HepG2 (cell line): ENCODE measurements around the gene IGSF8. TPM values are rescaled to one million over a fixed set of nuclear protein-coding genes. Genes with fewer than 3 reads are reported as not detected.
A peak's percentile ranks its signal among the peaks of the same experiment; 100 is the strongest.

Source experiments
- AKAP8 ChIP-seq: sonication (generic); formaldehyde crosslinking; IDR thresholded peaks from 2 replicates; pipeline ENCODE4 v1.5.1; 2020; ENCODE audit warnings: mild to moderate bottlenecking, missing genetic modification reagents
- CENPX ChIP-seq: sonication (generic); formaldehyde crosslinking; IDR thresholded peaks from 2 replicates; pipeline ENCODE4 v1.9.0; 2021; ENCODE audit warnings: mild to moderate bottlenecking, missing genetic modification reagents, moderate library complexity
- DR1 ChIP-seq: sonication (generic); formaldehyde crosslinking; IDR thresholded peaks from 2 replicates; pipeline ENCODE4 v1.8.0; 2021; ENCODE audit warnings: mild to moderate bottlenecking, missing genetic modification reagents, inconsistent platforms
- IKZF4 ChIP-seq: sonication (generic); formaldehyde crosslinking; IDR thresholded peaks from 2 replicates; pipeline ENCODE4 v1.5.1; 2020; ENCODE audit warnings: borderline replicate concordance, mild to moderate bottlenecking, low read depth, missing genetic modification reagents; ENCODE audit errors: not compliant biosample characterization
- KLF12 ChIP-seq: sonication (generic); formaldehyde crosslinking; IDR thresholded peaks from 2 replicates; pipeline ENCODE4 v1.4.0; 2020; ENCODE audit warnings: missing genetic modification reagents, borderline replicate concordance
- POGZ ChIP-seq: sonication (generic); formaldehyde crosslinking; IDR thresholded peaks from 2 replicates; pipeline ENCODE4 v1.4.0; 2020; ENCODE audit warnings: mild to moderate bottlenecking, missing genetic modification reagents
- POLR2G ChIP-seq: fragments of 200-400 bp; formaldehyde crosslinking; IDR thresholded peaks from 2 replicates; pipeline ENCODE4 v1.6.1; 2018; ENCODE audit warnings: mild to moderate bottlenecking, low read depth, low read length, moderate library complexity
- RXRA ChIP-seq: sonication (generic); formaldehyde crosslinking; IDR thresholded peaks from 2 replicates; pipeline ENCODE4 v1.5.1; 2020; ENCODE audit warnings: missing genetic modification reagents
- YEATS4 ChIP-seq: sonication (generic); formaldehyde crosslinking; IDR thresholded peaks from 2 replicates; pipeline ENCODE4 v1.4.0; 2020; ENCODE audit warnings: missing genetic modification reagents, borderline replicate concordance
- ZNF563 ChIP-seq: sonication (generic); formaldehyde crosslinking; IDR thresholded peaks from 2 replicates; pipeline ENCODE4 v1.8.0; 2022; ENCODE audit warnings: mild to moderate bottlenecking, moderate library complexity, missing genetic modification reagents
- ZNF572 ChIP-seq: sonication (generic); formaldehyde crosslinking; IDR thresholded peaks from 2 replicates; pipeline ENCODE4 v1.5.1; 2020; ENCODE audit warnings: mild to moderate bottlenecking, missing genetic modification reagents
- ZNF598 ChIP-seq: sonication (generic); formaldehyde crosslinking; IDR thresholded peaks from 2 replicates; pipeline ENCODE4 v1.5.1; 2020; ENCODE audit warnings: mild to moderate bottlenecking, missing genetic modification reagents, borderline replicate concordance
- ZNF709 ChIP-seq: sonication (generic); formaldehyde crosslinking; IDR thresholded peaks from 2 replicates; pipeline ENCODE4 v1.5.0; 2020; ENCODE audit warnings: mild to moderate bottlenecking, missing genetic modification reagents
- ZNF790 ChIP-seq: sonication (generic); formaldehyde crosslinking; IDR thresholded peaks from 2 replicates; pipeline ENCODE4 v1.8.0; 2022; ENCODE audit warnings: missing genetic modification reagents, mild to moderate bottlenecking, borderline replicate concordance
- polyA plus RNA-seq, 8 experiments: library from polyadenylated mRNA; depleted of rRNA in 3 of 8; stranded (reverse) in 7 of 8; unstranded in 1 of 8; fragments of >200 nt; fragmentation: Illumina TruSeq in 4 of 8; extraction: Trizol in 4 of 8; gene quantifications; 2 replicates each; pipeline versions ENCODE4 v1.2.1 to v1.2.3, GENCODE V29; 2011 to 2016; ENCODE audit warnings: low read depth in 4 of 8, missing spikeins in 1 of 8, mixed read lengths in 1 of 8; ENCODE audit not compliant: insufficient read depth in 1 of 8
- total RNA-seq, 5 experiments: library from RNA; depleted of rRNA; stranded (reverse); fragments of >200 nt; fragmentation: Illumina TruSeq; extraction: Trizol; gene quantifications; 2 replicates each; pipeline ENCODE4 v1.2.3, GENCODE V29; 2016; ENCODE audit warnings: low read depth in 1 of 5
- TF ChIP-seq, protein P1 (sequence below): sonication (generic); formaldehyde crosslinking; IDR thresholded peaks from 2 replicates; pipeline ENCODE4 v1.4.0; 2020; ENCODE audit warnings: mild to moderate bottlenecking, missing genetic modification reagents, borderline replicate concordance
- TF ChIP-seq, protein P2 (sequence below): IDR thresholded peaks from 2 replicates; pipeline ENCODE4 v1.6.1; 2016; ENCODE audit warnings: missing biosample characterization, missing genetic modification reagents, low read depth
- TF ChIP-seq, protein P3 (sequence below): sonication (generic); formaldehyde crosslinking; IDR thresholded peaks from 2 replicates; pipeline ENCODE4 v1.4.0; 2020; ENCODE audit warnings: missing genetic modification reagents

IGSF8 gene
- total and polyA plus RNA-seq, 2 of the 13 experiments (the other 11 are each of a cell fraction or from before 2014, with no cell fraction given), result 24.0 to 41.0 TPM

DNA sequence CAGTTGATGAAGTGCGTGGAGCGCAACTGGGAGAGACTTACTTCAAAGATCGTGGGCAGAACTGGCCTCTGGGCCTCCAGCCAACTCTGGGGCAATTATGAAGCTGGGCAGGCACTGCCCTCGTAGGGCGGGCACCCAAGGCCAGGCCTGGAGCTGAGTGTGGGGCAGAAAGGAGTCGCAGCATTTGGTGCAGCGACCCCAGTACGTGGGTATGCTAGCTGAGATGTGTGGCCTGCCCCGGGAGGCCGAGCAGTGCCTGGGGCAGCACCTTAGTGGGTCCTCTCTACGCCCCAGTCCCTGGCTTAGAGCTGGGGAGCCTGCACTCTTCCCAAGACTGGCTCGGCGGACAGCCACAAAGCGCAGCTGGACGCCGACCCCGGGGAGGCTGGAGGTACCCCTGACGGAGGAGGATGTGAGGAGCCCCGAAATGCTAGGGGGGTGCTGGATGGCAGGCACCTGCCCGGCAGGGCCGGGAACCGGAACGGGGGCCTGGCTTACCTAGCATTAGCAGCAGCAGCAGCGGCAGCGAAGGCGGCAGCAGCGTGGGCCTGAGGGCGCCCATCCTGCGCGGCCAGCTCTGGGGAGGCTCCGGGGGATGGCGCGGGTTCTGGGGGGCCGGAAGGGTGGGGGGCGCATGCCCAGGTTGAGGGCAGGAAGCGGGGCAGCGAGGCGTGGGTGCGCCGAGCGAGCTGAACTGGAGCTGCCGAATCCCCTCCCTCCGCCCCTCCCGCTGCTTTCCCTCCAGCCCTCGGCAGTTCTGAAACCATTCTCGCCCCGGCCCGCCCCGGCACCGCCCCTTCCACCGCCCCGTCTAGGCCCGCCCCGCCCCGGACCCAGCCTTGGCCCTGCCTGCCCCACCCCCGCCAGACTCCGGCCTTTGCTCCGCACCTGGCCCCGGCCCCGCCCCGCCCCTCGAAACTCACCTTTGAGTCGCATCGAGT is at the start of gene IGSF8 (continued):
- TF ChIP-seq KLF12 (0 out of 2 replicates have a peak, but pooled peaks have one; percentile 63), POGZ (0 out of 2 replicates have a peak, but pooled peaks have one; percentile 16), CENPX (CRISPR knock-in tag) (no peak), DR1 (0 out of 2 replicates have a peak, but pooled peaks have one; percentile 33), IKZF4 (CRISPR knock-in tag) (peak; percentile 36), POLR2G (no peak; the same call in 1 of the 2 replicates), ZNF598 (CRISPR knock-in tag) (0 out of 2 replicates have a peak, but pooled peaks have one; percentile 49), ZNF563 (CRISPR knock-in tag) (peak; percentile 39; the same call in 1 of the 2 replicates), YEATS4 (CRISPR knock-in tag) (0 out of 2 replicates have a peak, but pooled peaks have one; percentile 34), ZNF572 (CRISPR knock-in tag) (0 out of 2 replicates have a peak, but pooled peaks have one; percentile 30), ZNF709 (CRISPR knock-in tag) (peak; percentile 77; the same call in 1 of the 2 replicates), ZNF790 (CRISPR knock-in tag) (0 out of 2 replicates have a peak, but pooled peaks have one; percentile 48), RXRA (peak; percentile 17; the same call in 1 of the 2 replicates), AKAP8 (CRISPR knock-in tag) (no peak)
- TF ChIP-seq, protein P1, sequence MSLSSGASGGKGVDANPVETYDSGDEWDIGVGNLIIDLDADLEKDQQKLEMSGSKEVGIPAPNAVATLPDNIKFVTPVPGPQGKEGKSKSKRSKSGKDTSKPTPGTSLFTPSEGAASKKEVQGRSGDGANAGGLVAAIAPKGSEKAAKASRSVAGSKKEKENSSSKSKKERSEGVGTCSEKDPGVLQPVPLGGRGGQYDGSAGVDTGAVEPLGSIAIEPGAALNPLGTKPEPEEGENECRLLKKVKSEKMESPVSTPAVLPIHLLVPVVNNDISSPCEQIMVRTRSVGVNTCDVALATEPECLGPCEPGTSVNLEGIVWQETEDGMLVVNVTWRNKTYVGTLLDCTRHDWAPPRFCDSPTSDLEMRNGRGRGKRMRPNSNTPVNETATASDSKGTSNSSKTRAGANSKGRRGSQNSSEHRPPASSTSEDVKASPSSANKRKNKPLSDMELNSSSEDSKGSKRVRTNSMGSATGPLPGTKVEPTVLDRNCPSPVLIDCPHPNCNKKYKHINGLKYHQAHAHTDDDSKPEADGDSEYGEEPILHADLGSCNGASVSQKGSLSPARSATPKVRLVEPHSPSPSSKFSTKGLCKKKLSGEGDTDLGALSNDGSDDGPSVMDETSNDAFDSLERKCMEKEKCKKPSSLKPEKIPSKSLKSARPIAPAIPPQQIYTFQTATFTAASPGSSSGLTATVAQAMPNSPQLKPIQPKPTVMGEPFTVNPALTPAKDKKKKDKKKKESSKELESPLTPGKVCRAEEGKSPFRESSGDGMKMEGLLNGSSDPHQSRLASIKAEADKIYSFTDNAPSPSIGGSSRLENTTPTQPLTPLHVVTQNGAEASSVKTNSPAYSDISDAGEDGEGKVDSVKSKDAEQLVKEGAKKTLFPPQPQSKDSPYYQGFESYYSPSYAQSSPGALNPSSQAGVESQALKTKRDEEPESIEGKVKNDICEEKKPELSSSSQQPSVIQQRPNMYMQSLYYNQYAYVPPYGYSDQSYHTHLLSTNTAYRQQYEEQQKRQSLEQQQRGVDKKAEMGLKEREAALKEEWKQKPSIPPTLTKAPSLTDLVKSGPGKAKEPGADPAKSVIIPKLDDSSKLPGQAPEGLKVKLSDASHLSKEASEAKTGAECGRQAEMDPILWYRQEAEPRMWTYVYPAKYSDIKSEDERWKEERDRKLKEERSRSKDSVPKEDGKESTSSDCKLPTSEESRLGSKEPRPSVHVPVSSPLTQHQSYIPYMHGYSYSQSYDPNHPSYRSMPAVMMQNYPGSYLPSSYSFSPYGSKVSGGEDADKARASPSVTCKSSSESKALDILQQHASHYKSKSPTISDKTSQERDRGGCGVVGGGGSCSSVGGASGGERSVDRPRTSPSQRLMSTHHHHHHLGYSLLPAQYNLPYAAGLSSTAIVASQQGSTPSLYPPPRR (CRISPR knock-in tag), result peak; percentile 16; the same call in 1 of the 2 replicates
- TF ChIP-seq, protein P2, sequence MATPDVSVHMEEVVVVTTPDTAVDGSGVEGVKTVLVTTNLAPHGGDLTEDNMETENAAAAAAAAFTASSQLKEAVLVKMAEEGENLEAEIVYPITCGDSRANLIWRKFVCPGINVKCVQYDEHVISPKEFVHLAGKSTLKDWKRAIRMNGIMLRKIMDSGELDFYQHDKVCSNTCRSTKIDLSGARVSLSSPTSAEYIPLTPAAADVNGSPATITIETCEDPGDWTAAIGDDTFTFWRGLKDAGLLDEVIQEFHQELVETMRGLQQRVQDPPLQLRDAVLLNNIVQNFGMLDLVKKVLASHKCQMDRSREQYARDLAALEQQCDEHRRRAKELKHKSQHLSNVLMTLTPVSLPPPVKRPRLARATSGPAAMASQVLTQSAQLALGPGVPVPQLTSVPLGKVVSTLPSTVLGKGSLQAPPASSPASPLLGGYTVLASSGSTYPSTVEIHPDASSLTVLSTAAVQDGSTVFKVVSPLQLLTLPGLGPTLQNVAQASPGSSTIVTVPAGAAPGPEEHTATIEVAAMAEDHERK (CRISPR knock-in tag), result no peak
- TF ChIP-seq, protein P3, sequence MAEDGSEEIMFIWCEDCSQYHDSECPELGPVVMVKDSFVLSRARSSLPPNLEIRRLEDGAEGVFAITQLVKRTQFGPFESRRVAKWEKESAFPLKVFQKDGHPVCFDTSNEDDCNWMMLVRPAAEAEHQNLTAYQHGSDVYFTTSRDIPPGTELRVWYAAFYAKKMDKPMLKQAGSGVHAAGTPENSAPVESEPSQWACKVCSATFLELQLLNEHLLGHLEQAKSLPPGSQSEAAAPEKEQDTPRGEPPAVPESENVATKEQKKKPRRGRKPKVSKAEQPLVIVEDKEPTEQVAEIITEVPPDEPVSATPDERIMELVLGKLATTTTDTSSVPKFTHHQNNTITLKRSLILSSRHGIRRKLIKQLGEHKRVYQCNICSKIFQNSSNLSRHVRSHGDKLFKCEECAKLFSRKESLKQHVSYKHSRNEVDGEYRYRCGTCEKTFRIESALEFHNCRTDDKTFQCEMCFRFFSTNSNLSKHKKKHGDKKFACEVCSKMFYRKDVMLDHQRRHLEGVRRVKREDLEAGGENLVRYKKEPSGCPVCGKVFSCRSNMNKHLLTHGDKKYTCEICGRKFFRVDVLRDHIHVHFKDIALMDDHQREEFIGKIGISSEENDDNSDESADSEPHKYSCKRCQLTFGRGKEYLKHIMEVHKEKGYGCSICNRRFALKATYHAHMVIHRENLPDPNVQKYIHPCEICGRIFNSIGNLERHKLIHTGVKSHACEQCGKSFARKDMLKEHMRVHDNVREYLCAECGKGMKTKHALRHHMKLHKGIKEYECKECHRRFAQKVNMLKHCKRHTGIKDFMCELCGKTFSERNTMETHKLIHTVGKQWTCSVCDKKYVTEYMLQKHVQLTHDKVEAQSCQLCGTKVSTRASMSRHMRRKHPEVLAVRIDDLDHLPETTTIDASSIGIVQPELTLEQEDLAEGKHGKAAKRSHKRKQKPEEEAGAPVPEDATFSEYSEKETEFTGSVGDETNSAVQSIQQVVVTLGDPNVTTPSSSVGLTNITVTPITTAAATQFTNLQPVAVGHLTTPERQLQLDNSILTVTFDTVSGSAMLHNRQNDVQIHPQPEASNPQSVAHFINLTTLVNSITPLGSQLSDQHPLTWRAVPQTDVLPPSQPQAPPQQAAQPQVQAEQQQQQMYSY (CRISPR knock-in tag), result 0 out of 2 replicates have a peak, but pooled peaks have one; percentile 26
